ENCODE data around the gene SERPINB2.
A peak's percentile ranks its signal among the peaks of the same experiment; 100 is the strongest.

SERPINB2 gene

GRCh38 chr18:63887424-63887823, at the start of gene SERPINB2:
SERPINB2 (plus strand) TSS chr18:63887705; CDS start chr18:63891445, 3,740 bp downstream.
- DNase-seq, result no peak

- DNase-seq, result no peak
Observed at GRCh38 chr18:63843008-63843407, 44.5 kb upstream of the SERPINB2 start.

- DNase-seq, result peak in 1 of 2 experiments; percentile 15
Observed at GRCh38 chr18:63844254-63844653, 43.3 kb upstream of the SERPINB2 start.

GRCh38 chr18:63848159-63848558, 39.3 kb upstream of the SERPINB2 start:
- peak in 1 of 2 experiments; percentile 46 for DNase-seq

GRCh38 chr18:63850020-63850419, 37.5 kb upstream of the SERPINB2 start:
- DNase-seq, result peak; percentile 43 to 56

GRCh38 chr18:63850636-63851035, 36.9 kb upstream of the SERPINB2 start:
- no peak for DNase-seq

- DNase-seq, result no peak
Observed at GRCh38 chr18:63858456-63858855, 29.0 kb upstream of the SERPINB2 start.

- DNase-seq, result no peak
Observed at GRCh38 chr18:63859781-63860475, 27.6 kb upstream of the SERPINB2 start.

- no peak for DNase-seq
Observed at GRCh38 chr18:63860531-63860930, 27.0 kb upstream of the SERPINB2 start.

GRCh38 chr18:63867368-63868125, 20.0 kb upstream of the SERPINB2 start:
- no peak for DNase-seq

GRCh38 chr18:63868546-63868945, 19.0 kb upstream of the SERPINB2 start:
- DNase-seq, result no peak

GRCh38 chr18:63869374-63869773, 18.1 kb upstream of the SERPINB2 start:
- no peak for DNase-seq

- DNase-seq, result no peak
Observed at GRCh38 chr18:63869851-63870250, 17.7 kb upstream of the SERPINB2 start.

- DNase-seq, result no peak
Observed at GRCh38 chr18:63871836-63872235, 15.7 kb upstream of the SERPINB2 start.

GRCh38 chr18:63872586-63872985, 14.9 kb upstream of the SERPINB2 start:
- no peak for DNase-seq

GRCh38 chr18:63878343-63878742, 9.2 kb upstream of the SERPINB2 start:
- no peak for DNase-seq

GRCh38 chr18:63878925-63879324, 8.6 kb upstream of the SERPINB2 start:
- no peak for DNase-seq

- DNase-seq, result no peak
Observed at GRCh38 chr18:63879709-63880108, 7.8 kb upstream of the SERPINB2 start.

GRCh38 chr18:63881851-63882250, 5.7 kb upstream of the SERPINB2 start:
- no peak for DNase-seq

GRCh38 chr18:63882333-63883141, 5.0 kb upstream of the SERPINB2 start:
- no peak for DNase-seq

GRCh38 chr18:63883617-63884016, 3.9 kb upstream of the SERPINB2 start:
- no peak for DNase-seq

GRCh38 chr18:63888470-63889190, 1.1 kb downstream of the SERPINB2 start:
- DNase-seq, result no peak

GRCh38 chr18:63889626-63890025, 2.1 kb downstream of the SERPINB2 start:
- DNase-seq, result no peak
